Fibroblast of lung (primary cell): ENCODE measurements around the gene TFAP2C.

Source experiments
- EZH2 ChIP-seq: IDR thresholded peaks from 2 replicates; pipeline ENCODE4 v1.5.1; 2012; ENCODE audit warnings: low read length, control low read depth, mild to moderate bottlenecking; ENCODE audit errors: missing control alignments
- TF ChIP-seq, protein P1 (sequence below), 2 donors: IDR thresholded peaks in 1 of 2; conservative IDR thresholded peaks in 1 of 2; 1 replicate in 1 of 2; 2 replicates in 1 of 2; pipeline ENCODE4 v1.5.1; 2011 to 2012; ENCODE audit warnings: low read length in 2 of 2, control low read depth in 1 of 2, inconsistent platforms in 1 of 2, low read depth in 1 of 2, mild to moderate bottlenecking in 1 of 2

DNA sequence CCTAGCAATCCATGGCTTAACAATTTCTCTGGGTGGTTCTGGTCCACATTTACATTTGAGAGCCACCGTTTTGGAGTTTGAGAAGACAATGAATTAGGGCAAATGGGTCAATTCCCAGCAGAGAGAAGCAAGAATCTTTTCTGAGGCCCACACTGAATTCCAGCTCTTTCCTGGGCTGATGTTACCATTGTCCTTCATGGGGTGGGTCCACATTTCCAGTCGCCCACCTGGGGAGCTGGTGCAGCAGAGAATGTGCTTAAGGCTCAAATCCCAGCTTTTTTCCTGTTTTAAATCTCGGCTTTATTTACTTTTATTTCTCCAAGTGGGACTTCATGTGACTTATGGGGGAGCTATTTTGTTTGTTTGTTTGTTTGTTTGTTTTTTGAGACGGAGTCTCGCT lies 44.2 kb upstream of the TFAP2C start:
- TF ChIP-seq, protein P1, sequence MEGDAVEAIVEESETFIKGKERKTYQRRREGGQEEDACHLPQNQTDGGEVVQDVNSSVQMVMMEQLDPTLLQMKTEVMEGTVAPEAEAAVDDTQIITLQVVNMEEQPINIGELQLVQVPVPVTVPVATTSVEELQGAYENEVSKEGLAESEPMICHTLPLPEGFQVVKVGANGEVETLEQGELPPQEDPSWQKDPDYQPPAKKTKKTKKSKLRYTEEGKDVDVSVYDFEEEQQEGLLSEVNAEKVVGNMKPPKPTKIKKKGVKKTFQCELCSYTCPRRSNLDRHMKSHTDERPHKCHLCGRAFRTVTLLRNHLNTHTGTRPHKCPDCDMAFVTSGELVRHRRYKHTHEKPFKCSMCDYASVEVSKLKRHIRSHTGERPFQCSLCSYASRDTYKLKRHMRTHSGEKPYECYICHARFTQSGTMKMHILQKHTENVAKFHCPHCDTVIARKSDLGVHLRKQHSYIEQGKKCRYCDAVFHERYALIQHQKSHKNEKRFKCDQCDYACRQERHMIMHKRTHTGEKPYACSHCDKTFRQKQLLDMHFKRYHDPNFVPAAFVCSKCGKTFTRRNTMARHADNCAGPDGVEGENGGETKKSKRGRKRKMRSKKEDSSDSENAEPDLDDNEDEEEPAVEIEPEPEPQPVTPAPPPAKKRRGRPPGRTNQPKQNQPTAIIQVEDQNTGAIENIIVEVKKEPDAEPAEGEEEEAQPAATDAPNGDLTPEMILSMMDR (conservative IDR thresholded peaks at IDR 0.05 in 1 of 2, IDR thresholded peaks at IDR 0.05 in 1 of 2; ENCODE audit: low read depth in 1 of 2, low read length in 2 of 2): no peak
- no peak for TF ChIP-seq EZH2
